IMR-90 (cell line): ENCODE results near the gene NCOR1.

Experiments
- MXI1 ChIP-seq: IDR thresholded peaks from 2 replicates; pipeline ENCODE4 v1.6.1; 2012; ENCODE audit warnings: low read depth, mild to moderate bottlenecking, low read length, moderate library complexity, borderline replicate concordance
- POLR2A ChIP-seq: IDR thresholded peaks from 2 replicates; pipeline ENCODE4 v1.6.1; 2012; ENCODE audit warnings: mild to moderate bottlenecking, low read depth, low read length
- RAD21 ChIP-seq: IDR thresholded peaks from 2 replicates; pipeline ENCODE4 v1.6.1; 2012; ENCODE audit warnings: low read length, improper control_type of control experiment
- RCOR1 ChIP-seq: IDR thresholded peaks from 2 replicates; pipeline ENCODE4 v1.6.1; 2012; ENCODE audit warnings: mild to moderate bottlenecking, low read length, improper control_type of control experiment; ENCODE audit not compliant: insufficient replicate concordance
- RFX5 ChIP-seq: IDR thresholded peaks from 2 replicates; pipeline ENCODE4 v1.8.0; 2012; ENCODE audit warnings: low read depth, mild to moderate bottlenecking, low read length, moderate library complexity
- TF ChIP-seq, protein P1 (sequence below): conservative IDR thresholded peaks from 2 replicates; pipeline ENCODE4 v1.5.1; 2012; ENCODE audit warnings: mild to moderate bottlenecking, low read depth, low read length, improper control_type of control experiment
- TF ChIP-seq, protein P2 (sequence below): fragments of 150-350 bp; IDR thresholded peaks from 2 replicates; pipeline ENCODE4 v1.6.1; 2017; ENCODE audit warnings: mild to moderate bottlenecking, antibody characterized with exemption, low read length, low read depth

DNA sequence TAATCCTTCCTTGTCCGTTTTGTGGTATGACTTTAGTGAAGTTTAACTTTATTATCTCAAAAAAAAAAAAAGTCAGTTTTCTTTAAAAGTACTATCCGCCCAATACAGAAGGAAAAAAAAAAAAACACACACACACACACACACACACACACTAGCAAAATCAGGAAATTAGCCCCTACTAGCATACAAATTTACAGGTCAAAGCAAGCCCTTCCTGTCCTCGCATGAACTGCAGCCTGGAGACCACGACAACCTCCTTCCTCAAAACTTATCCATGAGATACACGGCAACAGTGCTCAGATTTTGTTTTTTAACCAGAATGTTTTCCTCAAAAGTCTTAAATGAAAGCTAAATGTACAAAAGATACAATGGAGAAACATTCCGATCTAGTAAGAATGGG lies 16.2 kb downstream of the NCOR1 start:
- TF ChIP-seq, protein P1, sequence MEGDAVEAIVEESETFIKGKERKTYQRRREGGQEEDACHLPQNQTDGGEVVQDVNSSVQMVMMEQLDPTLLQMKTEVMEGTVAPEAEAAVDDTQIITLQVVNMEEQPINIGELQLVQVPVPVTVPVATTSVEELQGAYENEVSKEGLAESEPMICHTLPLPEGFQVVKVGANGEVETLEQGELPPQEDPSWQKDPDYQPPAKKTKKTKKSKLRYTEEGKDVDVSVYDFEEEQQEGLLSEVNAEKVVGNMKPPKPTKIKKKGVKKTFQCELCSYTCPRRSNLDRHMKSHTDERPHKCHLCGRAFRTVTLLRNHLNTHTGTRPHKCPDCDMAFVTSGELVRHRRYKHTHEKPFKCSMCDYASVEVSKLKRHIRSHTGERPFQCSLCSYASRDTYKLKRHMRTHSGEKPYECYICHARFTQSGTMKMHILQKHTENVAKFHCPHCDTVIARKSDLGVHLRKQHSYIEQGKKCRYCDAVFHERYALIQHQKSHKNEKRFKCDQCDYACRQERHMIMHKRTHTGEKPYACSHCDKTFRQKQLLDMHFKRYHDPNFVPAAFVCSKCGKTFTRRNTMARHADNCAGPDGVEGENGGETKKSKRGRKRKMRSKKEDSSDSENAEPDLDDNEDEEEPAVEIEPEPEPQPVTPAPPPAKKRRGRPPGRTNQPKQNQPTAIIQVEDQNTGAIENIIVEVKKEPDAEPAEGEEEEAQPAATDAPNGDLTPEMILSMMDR, result no peak
- TF ChIP-seq POLR2A, result no peak
- no peak for TF ChIP-seq MXI1
- no peak for TF ChIP-seq RCOR1
- no peak for TF ChIP-seq RAD21
- TF ChIP-seq RFX5, result no peak
- TF ChIP-seq, protein P2, sequence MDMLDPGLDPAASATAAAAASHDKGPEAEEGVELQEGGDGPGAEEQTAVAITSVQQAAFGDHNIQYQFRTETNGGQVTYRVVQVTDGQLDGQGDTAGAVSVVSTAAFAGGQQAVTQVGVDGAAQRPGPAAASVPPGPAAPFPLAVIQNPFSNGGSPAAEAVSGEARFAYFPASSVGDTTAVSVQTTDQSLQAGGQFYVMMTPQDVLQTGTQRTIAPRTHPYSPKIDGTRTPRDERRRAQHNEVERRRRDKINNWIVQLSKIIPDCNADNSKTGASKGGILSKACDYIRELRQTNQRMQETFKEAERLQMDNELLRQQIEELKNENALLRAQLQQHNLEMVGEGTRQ, result no peak
